ENCODE measurements around the gene PPP1R10.
A peak's percentile ranks its signal among the peaks of the same experiment; 100 is the strongest.

Gene PPP1R10

GRCh38 chr6:30619561-30619960 lies 2.5 kb upstream of the PPP1R10 start:
- DNase-seq (ENCODE audit: low read depth), result no peak

GRCh38 chr6:30618270-30618797 lies 1.3 kb upstream of the PPP1R10 start:
- no peak for DNase-seq (ENCODE audit: low read depth)

GRCh38 chr6:30617565-30618269 lies 674 bp upstream of the PPP1R10 start, which contains the start of gene MRPS18B:
TSS of gene MRPS18B (plus strand) at chr6:30617840. CDS start at chr6:30617866, 26 bp downstream.
- DNase-seq (ENCODE audit: low read depth), result peak; percentile 99

- DNase-seq (ENCODE audit: low read depth), result peak; percentile 46
These were observed 859 bp downstream of the PPP1R10 start for GRCh38 chr6:30615958-30616810.

- peak; percentile 92 for DNase-seq (ENCODE audit: low read depth)
These were observed 1.7 kb downstream of the PPP1R10 start for GRCh38 chr6:30615219-30615957.

GRCh38 chr6:30614843-30615218 lies 2.2 kb downstream of the PPP1R10 start:
- peak; percentile 99 for DNase-seq (ENCODE audit: low read depth)

- DNase-seq (ENCODE audit: low read depth), result peak; percentile 19
These were observed 2.8 kb downstream of the PPP1R10 start for GRCh38 chr6:30614044-30614842.

- DNase-seq (ENCODE audit: low read depth), result peak; percentile 27
These were observed 3.6 kb downstream of the PPP1R10 start for GRCh38 chr6:30613251-30614043.

GRCh38 chr6:30612687-30613248 lies 4.3 kb downstream of the PPP1R10 start:
- peak; percentile 77 for DNase-seq (ENCODE audit: low read depth)

- DNase-seq (ENCODE audit: low read depth), result peak; percentile 58
These were observed 4.8 kb downstream of the PPP1R10 start for GRCh38 chr6:30612213-30612612.

- DNase-seq (ENCODE audit: low read depth), result no peak
These were observed 5.2 kb downstream of the PPP1R10 start for GRCh38 chr6:30611856-30612194.

- no peak for DNase-seq (ENCODE audit: low read depth)
These were observed 5.7 kb downstream of the PPP1R10 start for GRCh38 chr6:30611150-30611855.

GRCh38 chr6:30610065-30610464 lies 7.0 kb downstream of the PPP1R10 start:
- DNase-seq (ENCODE audit: low read depth), result no peak

- no peak for DNase-seq (ENCODE audit: low read depth)
These were observed 13.1 kb downstream of the PPP1R10 start for GRCh38 chr6:30603961-30604360.

- DNase-seq (ENCODE audit: low read depth), result no peak
These were observed 15.0 kb downstream of the PPP1R10 start for GRCh38 chr6:30601815-30602641.

GRCh38 chr6:30601436-30601814 lies 15.6 kb downstream of the PPP1R10 start:
- DNase-seq (ENCODE audit: low read depth), result no peak

GRCh38 chr6:30600451-30600961 lies 16.5 kb downstream of the PPP1R10 start:
- DNase-seq (ENCODE audit: low read depth), result peak; percentile 7

- DNase-seq (ENCODE audit: low read depth), result no peak
These were observed 17.3 kb downstream of the PPP1R10 start for GRCh38 chr6:30599625-30600324.
